Muscle of back (tissue), 13 donors: ENCODE results near the gene SLC24A5. TPM values are rescaled to one million over a fixed set of nuclear protein-coding genes. Genes with fewer than 3 reads are reported as not detected.

ENCODE experiments used
- DNase-seq, 3 donors: peaks; one replicate each; pipeline versions ENCODE4 v3.0.0 to v3.0.0-alpha.2; 2013
- long read RNA-seq, 9 donors: transcript quantifications; one replicate each; lab custom pipeline, GENCODE V29; 2026
- polyA plus RNA-seq, 10 donors: library from polyadenylated mRNA; unstranded; fragments of 120-200 nt; gene quantifications; one replicate each; pipeline ENCODE4 v1.2.1, GENCODE V29; 2013; ENCODE audit not compliant: insufficient read length in 10 of 10

SLC24A5 gene
- 1 to 10 TPM in 2 of 10 donors, not detected in 8; 1.3 to 1.9 TPM for polyA plus RNA-seq
- long read RNA-seq, donor 1, result 0 reads
- long read RNA-seq, donor 2, result 0 reads
- long read RNA-seq, donor 3, result 0 reads
- long read RNA-seq, donor 4, result 0 reads
- long read RNA-seq, donor 5, result 0 reads
- long read RNA-seq, donor 6, result 0 reads
- long read RNA-seq, donor 7, result 0 reads
- long read RNA-seq, donor 8, result 0 reads
- long read RNA-seq, donor 9, result 0 reads

GRCh38 chr15:48120745-48121144 lies at the start of gene SLC24A5:
SLC24A5 (plus strand) TSS chr15:48120990; CDS start chr15:48121045, 55 bp downstream.
- DNase-seq, result no peak

GRCh38 chr15:48072941-48073340 lies 47.8 kb upstream of the SLC24A5 start:
- DNase-seq, result no peak

GRCh38 chr15:48073881-48074280 lies 46.9 kb upstream of the SLC24A5 start:
- no peak for DNase-seq

- no peak for DNase-seq
Observed at GRCh38 chr15:48076454-48076853, 44.3 kb upstream of the SLC24A5 start.

GRCh38 chr15:48077616-48078184 lies 43.1 kb upstream of the SLC24A5 start:
- no peak for DNase-seq

- peak; percentile 71 to 96 (median 82) for DNase-seq
Observed at GRCh38 chr15:48084759-48085590, 35.8 kb upstream of the SLC24A5 start.

- DNase-seq, result peak in 2 of 3 donors; percentile 60 to 89
Observed at GRCh38 chr15:48085591-48085930, 35.2 kb upstream of the SLC24A5 start.

GRCh38 chr15:48086133-48086532 lies 34.7 kb upstream of the SLC24A5 start:
- DNase-seq, result peak in 2 of 3 donors; percentile 36 to 77

- DNase-seq, result peak; percentile 43 to 73 (median 50)
Observed at GRCh38 chr15:48086576-48086975, 34.2 kb upstream of the SLC24A5 start.

- no peak for DNase-seq
Observed at GRCh38 chr15:48087844-48088243, 32.9 kb upstream of the SLC24A5 start.

GRCh38 chr15:48089702-48090101 lies 31.1 kb upstream of the SLC24A5 start:
- DNase-seq, result no peak

- no peak for DNase-seq
Observed at GRCh38 chr15:48090115-48090514, 30.7 kb upstream of the SLC24A5 start.

- no peak for DNase-seq
Observed at GRCh38 chr15:48090666-48091065, 30.1 kb upstream of the SLC24A5 start.

GRCh38 chr15:48091522-48091921 lies 29.3 kb upstream of the SLC24A5 start:
- no peak for DNase-seq

- no peak for DNase-seq
Observed at GRCh38 chr15:48096355-48096786, 24.4 kb upstream of the SLC24A5 start.

GRCh38 chr15:48096813-48097212 lies 24.0 kb upstream of the SLC24A5 start:
- peak in 1 of 3 donors; percentile 76 for DNase-seq

GRCh38 chr15:48097264-48097663 lies 23.5 kb upstream of the SLC24A5 start:
- DNase-seq, result no peak

- DNase-seq, result no peak
Observed at GRCh38 chr15:48101376-48101961, 19.3 kb upstream of the SLC24A5 start.

- DNase-seq, result no peak
Observed at GRCh38 chr15:48102167-48102566, 18.6 kb upstream of the SLC24A5 start.

GRCh38 chr15:48103647-48104046 lies 17.1 kb upstream of the SLC24A5 start:
- DNase-seq, result no peak

GRCh38 chr15:48105936-48106335 lies 14.9 kb upstream of the SLC24A5 start:
- no peak for DNase-seq

- DNase-seq, result no peak
Observed at GRCh38 chr15:48109212-48109611, 11.6 kb upstream of the SLC24A5 start.
